HEK293 (cell line): ENCODE data around the gene UBE2D3.

ENCODE experiments used
- ZBTB17 ChIP-seq: fragments of 450-650 bp; formaldehyde crosslinking; IDR thresholded peaks from 2 replicates; pipeline ENCODE4 v1.5.1; 2016; ENCODE audit warnings: missing biosample characterization, missing genetic modification characterization
- ZNF155 ChIP-seq: fragments of 450-650 bp; formaldehyde crosslinking; IDR thresholded peaks from 2 replicates; pipeline ENCODE4 v1.5.1; 2016; ENCODE audit warnings: missing biosample characterization, missing genetic modification characterization
- ZNF423 ChIP-seq: fragments of 450-650 bp; formaldehyde crosslinking; IDR thresholded peaks from 2 replicates; pipeline ENCODE4 v1.5.1; 2016; ENCODE audit warnings: missing biosample characterization, missing genetic modification characterization
- ZNF585B ChIP-seq: fragments of 450-650 bp; formaldehyde crosslinking; IDR thresholded peaks from 2 replicates; pipeline ENCODE4 v1.5.1; 2016; ENCODE audit warnings: missing biosample characterization, missing genetic modification characterization
- ZNF629 ChIP-seq: fragments of 450-650 bp; formaldehyde crosslinking; IDR thresholded peaks from 2 replicates; pipeline ENCODE4 v1.5.1; 2017; ENCODE audit warnings: missing biosample characterization, missing genetic modification characterization
- ZNF768 ChIP-seq: fragments of 450-650 bp; formaldehyde crosslinking; IDR thresholded peaks from 2 replicates; pipeline ENCODE4 v1.5.1; 2018; ENCODE audit warnings: missing biosample characterization, mild to moderate bottlenecking, missing genetic modification characterization
- TF ChIP-seq, protein P1 (sequence below): fragments of 450-650 bp; formaldehyde crosslinking; IDR thresholded peaks from 2 replicates; pipeline ENCODE4 v1.5.1; 2016; ENCODE audit warnings: missing biosample characterization, missing genetic modification characterization
- TF ChIP-seq, protein P2 (sequence below): sonication (generic); formaldehyde crosslinking; IDR thresholded peaks from 2 replicates; pipeline ENCODE4 v1.8.1; 2022; ENCODE audit warnings: mild to moderate bottlenecking, moderate library complexity, missing genetic modification reagents
- TF ChIP-seq, protein P3 (sequence below): fragments of 450-650 bp; formaldehyde crosslinking; IDR thresholded peaks from 2 replicates; pipeline ENCODE4 v1.5.1; 2016; ENCODE audit warnings: missing biosample characterization, missing genetic modification characterization
- TF ChIP-seq, protein P4 (sequence below): fragments of 450-650 bp; formaldehyde crosslinking; IDR thresholded peaks from 2 replicates; pipeline ENCODE4 v1.5.1; 2016; ENCODE audit warnings: missing biosample characterization, missing genetic modification characterization
- TF ChIP-seq, protein P5 (sequence below): fragments of 450-650 bp; formaldehyde crosslinking; IDR thresholded peaks from 2 replicates; pipeline ENCODE4 v1.5.1; 2016; ENCODE audit warnings: missing biosample characterization, missing genetic modification characterization

DNA sequence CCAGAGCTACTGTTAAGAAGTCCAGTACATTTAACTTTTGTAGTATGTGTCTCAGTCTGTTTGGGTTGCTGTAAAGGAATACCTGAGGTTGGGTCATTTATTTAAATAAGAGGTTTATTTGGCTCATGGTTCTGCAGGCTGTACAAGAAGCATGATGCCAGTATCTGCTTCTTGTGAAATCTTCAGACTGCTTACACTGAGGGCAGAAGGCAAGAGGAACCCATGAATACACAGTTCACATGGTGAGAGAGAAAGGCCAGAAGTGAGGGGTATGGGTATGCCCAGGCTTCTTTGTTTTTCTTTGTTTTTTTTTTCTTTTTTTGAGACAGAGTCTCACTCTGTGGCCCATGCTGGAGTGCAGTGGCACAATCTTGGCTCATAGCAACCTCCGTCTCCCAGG, 35.4 kb upstream of the UBE2D3 start:
- no peak for TF ChIP-seq ZNF423 (tag by site-specific recombination)
- TF ChIP-seq, protein P1, sequence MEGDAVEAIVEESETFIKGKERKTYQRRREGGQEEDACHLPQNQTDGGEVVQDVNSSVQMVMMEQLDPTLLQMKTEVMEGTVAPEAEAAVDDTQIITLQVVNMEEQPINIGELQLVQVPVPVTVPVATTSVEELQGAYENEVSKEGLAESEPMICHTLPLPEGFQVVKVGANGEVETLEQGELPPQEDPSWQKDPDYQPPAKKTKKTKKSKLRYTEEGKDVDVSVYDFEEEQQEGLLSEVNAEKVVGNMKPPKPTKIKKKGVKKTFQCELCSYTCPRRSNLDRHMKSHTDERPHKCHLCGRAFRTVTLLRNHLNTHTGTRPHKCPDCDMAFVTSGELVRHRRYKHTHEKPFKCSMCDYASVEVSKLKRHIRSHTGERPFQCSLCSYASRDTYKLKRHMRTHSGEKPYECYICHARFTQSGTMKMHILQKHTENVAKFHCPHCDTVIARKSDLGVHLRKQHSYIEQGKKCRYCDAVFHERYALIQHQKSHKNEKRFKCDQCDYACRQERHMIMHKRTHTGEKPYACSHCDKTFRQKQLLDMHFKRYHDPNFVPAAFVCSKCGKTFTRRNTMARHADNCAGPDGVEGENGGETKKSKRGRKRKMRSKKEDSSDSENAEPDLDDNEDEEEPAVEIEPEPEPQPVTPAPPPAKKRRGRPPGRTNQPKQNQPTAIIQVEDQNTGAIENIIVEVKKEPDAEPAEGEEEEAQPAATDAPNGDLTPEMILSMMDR, result no peak
- TF ChIP-seq, protein P2, sequence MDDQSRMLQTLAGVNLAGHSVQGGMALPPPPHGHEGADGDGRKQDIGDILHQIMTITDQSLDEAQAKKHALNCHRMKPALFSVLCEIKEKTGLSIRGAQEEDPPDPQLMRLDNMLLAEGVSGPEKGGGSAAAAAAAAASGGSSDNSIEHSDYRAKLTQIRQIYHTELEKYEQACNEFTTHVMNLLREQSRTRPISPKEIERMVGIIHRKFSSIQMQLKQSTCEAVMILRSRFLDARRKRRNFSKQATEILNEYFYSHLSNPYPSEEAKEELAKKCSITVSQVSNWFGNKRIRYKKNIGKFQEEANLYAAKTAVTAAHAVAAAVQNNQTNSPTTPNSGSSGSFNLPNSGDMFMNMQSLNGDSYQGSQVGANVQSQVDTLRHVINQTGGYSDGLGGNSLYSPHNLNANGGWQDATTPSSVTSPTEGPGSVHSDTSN (CRISPR knock-in tag), result no peak
- TF ChIP-seq, protein P3, sequence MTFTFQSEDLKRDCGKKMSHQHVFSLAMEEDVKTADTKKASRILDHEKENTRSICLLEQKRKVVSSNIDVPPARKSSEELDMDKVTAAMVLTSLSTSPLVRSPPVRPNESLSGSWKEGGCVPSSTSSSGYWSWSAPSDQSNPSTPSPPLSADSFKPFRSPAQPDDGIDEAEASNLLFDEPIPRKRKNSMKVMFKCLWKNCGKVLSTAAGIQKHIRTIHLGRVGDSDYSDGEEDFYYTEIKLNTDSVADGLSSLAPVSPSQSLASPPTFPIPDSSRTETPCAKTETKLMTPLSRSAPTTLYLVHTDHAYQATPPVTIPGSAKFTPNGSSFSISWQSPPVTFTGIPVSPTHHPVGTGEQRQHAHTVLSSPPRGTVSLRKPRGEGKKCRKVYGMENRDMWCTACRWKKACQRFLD, result no peak
- TF ChIP-seq ZBTB17 (tag by site-specific recombination), result no peak
- TF ChIP-seq ZNF768, result no peak
- TF ChIP-seq, protein P4, sequence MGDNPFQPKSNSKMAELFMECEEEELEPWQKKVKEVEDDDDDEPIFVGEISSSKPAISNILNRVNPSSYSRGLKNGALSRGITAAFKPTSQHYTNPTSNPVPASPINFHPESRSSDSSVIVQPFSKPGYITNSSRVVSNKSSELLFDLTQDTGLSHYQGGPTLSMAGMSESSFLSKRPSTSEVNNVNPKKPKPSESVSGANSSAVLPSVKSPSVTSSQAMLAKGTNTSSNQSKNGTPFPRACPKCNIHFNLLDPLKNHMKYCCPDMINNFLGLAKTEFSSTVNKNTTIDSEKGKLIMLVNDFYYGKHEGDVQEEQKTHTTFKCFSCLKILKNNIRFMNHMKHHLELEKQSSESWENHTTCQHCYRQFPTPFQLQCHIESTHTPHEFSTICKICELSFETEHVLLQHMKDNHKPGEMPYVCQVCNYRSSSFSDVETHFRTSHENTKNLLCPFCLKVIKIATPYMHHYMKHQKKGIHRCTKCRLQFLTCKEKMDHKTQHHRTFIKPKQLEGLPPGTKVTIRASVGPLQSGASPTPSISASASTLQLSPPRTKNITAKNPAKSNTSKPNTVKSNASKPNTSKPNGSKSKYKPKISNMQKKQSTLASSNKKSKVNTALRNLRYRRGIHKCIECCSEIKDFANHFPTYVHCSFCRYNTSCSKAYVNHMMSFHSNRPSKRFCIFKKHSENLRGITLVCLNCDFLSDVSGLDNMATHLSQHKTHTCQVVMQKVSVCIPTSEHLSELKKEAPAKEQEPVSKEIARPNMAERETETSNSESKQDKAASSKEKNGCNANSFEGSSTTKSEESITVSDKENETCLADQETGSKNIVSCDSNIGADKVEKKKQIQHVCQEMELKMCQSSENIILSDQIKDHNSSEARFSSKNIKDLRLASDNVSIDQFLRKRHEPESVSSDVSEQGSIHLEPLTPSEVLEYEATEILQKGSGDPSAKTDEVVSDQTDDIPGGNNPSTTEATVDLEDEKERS (tag by site-specific recombination), result no peak
- TF ChIP-seq ZNF629 (tag by site-specific recombination), result no peak
- TF ChIP-seq, protein P5, sequence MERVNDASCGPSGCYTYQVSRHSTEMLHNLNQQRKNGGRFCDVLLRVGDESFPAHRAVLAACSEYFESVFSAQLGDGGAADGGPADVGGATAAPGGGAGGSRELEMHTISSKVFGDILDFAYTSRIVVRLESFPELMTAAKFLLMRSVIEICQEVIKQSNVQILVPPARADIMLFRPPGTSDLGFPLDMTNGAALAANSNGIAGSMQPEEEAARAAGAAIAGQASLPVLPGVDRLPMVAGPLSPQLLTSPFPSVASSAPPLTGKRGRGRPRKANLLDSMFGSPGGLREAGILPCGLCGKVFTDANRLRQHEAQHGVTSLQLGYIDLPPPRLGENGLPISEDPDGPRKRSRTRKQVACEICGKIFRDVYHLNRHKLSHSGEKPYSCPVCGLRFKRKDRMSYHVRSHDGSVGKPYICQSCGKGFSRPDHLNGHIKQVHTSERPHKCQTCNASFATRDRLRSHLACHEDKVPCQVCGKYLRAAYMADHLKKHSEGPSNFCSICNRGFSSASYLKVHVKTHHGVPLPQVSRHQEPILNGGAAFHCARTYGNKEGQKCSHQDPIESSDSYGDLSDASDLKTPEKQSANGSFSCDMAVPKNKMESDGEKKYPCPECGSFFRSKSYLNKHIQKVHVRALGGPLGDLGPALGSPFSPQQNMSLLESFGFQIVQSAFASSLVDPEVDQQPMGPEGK (tag by site-specific recombination), result no peak
- no peak for TF ChIP-seq ZNF585B
- TF ChIP-seq ZNF155 (tag by site-specific recombination), result no peak
